Measurements from ENCODE around the gene TAS2R39.

TAS2R39 gene

GRCh38 chr7:143216151-143216550, 32.9 kb downstream of the TAS2R39 start:
- peak in 14 of 56 donors; percentile 4 to 60 (median 21) for DNase-seq

- no peak for DNase-seq
These were observed 33.5 kb downstream of the TAS2R39 start for GRCh38 chr7:143216686-143217085.

DNA sequence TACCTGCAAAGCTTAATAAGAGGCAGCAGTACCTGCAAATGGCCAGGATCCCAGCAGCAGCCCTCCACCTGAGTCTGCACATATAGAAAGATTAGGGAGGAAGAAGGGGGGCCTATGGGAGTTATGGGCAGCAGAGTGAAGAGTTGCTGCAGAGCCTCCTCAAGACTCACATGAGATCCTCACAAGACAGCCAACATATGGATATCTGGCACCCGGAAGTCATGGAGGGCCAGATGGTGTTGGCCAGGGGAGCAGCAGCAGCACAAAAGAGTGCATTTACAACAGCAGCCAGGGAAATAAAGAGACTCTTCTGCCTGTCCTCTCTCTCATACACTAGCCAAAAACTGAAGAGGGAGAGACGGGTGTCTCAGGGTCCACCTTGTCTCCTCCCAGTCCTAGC, 34.6 kb downstream of the TAS2R39 start:
- DNase-seq, result no peak

DNA sequence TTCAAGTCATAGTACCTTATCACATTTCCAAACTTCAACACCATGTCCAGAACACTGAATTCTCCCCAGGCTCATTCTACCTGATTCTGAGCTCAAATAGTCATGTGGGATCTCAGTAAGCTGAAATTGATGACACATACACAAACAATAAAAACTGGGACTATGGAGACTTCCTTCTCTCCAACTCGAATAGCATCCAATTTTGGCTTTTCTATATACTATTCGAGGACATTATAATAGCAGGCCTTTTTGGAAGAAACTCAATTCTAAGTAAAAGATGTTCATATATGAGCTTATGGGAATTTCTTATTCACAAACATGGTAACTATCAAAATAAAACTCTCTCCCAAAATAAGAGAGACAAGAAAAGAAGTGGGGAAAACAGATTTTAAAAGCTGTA, 38.1 kb downstream of the TAS2R39 start:
- DNase-seq, result no peak

GRCh38 chr7:143221737-143222136, 38.5 kb downstream of the TAS2R39 start, which contains the start of gene TAS2R40:
Gene TAS2R40 (plus strand): TSS chr7:143222037. CDS start chr7:143222079, 42 bp downstream.
- DNase-seq, result no peak

GRCh38 chr7:143222782-143223181, 39.6 kb downstream of the TAS2R39 start:
- DNase-seq, result no peak

DNA sequence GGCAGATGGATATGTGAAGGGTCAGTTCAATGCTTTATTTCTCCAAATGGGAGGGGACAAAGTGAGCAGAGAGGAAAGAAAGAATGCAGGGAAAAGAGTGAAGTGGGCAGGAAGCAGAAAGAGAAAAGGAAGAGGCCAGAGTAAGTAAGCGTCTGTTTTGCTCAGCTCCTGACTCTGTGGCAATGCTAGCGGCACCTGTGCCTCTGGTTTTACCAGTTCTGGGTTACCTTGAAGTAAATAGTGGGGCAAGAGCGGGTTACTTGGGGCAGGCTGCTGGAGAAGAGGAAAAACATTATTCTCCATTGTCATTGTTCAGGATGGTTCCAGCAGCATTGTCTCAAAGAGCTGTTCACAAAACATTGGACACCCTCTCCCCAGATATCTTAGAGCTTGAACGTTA, 40.6 kb downstream of the TAS2R39 start:
- no peak for DNase-seq

DNA sequence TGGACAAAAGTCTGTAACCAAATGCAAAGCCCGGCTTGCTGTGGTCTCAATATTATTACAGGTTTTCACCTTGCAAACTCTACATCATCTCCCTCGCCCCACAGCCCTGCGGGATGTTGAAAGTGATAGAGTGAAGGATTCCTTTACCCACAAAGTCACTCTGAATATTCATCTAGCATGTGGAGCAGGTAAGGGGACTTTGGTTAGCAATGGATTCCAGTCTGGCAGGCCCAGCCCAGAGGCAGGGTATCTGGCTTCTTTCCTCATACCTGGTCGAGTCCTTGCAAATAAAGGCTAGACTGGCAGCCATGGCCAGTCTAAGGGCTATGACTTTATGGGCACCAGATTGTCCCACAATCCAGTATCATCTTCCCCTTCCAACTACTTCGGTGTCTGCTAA, 41.8 kb downstream of the TAS2R39 start:
- DNase-seq, result no peak

GRCh38 chr7:143227806-143228205, 44.6 kb downstream of the TAS2R39 start:
- DNase-seq, result no peak

GRCh38 chr7:143229054-143229790, 46.0 kb downstream of the TAS2R39 start:
- peak in 11 of 56 donors; percentile 3 to 28 (median 11) for DNase-seq

DNA sequence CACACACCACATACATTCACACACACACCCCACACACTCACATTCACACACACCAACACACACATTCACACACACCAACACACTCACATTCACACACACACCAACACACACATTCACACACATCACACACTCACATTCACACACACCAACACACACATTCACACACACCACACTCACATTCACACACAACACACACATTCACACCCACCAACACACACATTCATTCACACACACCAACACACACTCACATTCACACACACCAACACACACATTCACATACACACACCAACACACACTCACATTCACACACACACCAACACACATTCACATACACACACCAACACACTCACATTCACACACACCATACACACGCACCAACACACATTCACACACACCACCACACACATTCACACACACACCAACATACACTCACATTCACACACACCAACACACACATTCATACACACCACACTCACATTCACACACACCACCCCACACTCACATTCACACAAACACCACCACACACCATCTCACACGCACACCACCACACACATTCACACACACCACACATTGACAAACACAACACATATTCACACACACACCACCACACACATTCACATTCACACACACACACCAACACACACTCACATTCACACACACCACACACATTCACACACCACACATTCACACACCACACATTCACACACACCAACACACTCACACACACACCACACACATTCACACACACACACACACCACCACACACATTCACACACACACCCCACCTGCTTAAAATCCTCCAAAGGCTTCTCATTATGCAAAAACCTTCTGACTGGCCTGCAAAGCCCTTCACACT, 47.6 kb downstream of the TAS2R39 start:
- DNase-seq, result no peak
